PC-3 (cell line): ENCODE results near the gene SLC8A3. TPM values are rescaled to one million over a fixed set of nuclear protein-coding genes. Genes with fewer than 3 reads are reported as not detected.

ENCODE experiments used
- ATAC-seq: fragments of 200-7000 bp; cut with Tn5 transposase; 2 replicates; pipeline ENCODE4 v1.9.1; 2020; ENCODE audit warnings: mild to moderate bottlenecking, moderate library complexity
- BruUV-seq: library from RNA; stranded (reverse); fragments of 400-500 nt; replicated peaks from 2 replicates; lab custom pipeline; 2021; lab: Mats Ljungman, UMichigan
- CTCF ChIA-PET: fragments of 300-600 bp; sonication (Branson Sonifier 250); formaldehyde crosslinking; loops from one replicate; lab custom pipeline; 2022; ENCODE audit warnings: antibody characterized with exemption; lab: Charles Lee
- POLR2A ChIA-PET: fragments of 300-600 bp; sonication (Branson Sonifier 250); formaldehyde crosslinking; loops from one replicate; lab custom pipeline; 2022; ENCODE audit warnings: antibody characterized with exemption; ENCODE audit not compliant: unreplicated experiment; lab: Charles Lee
- DNase-seq: peaks from one replicate; pipeline ENCODE4 v3.0.0-alpha.2; 2015
- H2AFZ ChIP-seq: fragments of 300-600 bp; sonication (generic); 2 replicates; pipeline ENCODE4 v1.6.0; 2016; ENCODE audit warnings: antibody characterized with exemption, low read length
- H3F3A ChIP-seq: fragments of 300-600 bp; sonication (generic); one replicate; pipeline ENCODE4 v1.6.0; 2017; ENCODE audit warnings: antibody characterized with exemption, low read length, control low read depth, mild to moderate bottlenecking; ENCODE audit not compliant: unreplicated experiment
- H3K27ac ChIP-seq: fragments of 300-600 bp; sonication (generic); 2 replicates; pipeline ENCODE4 v1.5.1; 2016; ENCODE audit warnings: mild to moderate bottlenecking, low read length
- H3K27me3 ChIP-seq: fragments of 300-600 bp; sonication (generic); 2 replicates; pipeline ENCODE4 v1.6.1; 2016; ENCODE audit warnings: low read length, mixed read lengths
- H3K36me3 ChIP-seq: fragments of 300-600 bp; sonication (generic); 2 replicates; pipeline ENCODE4 v1.6.1; 2016; ENCODE audit warnings: low read depth, mixed run types, low read length, mixed read lengths
- H3K4me1 ChIP-seq: fragments of 300-600 bp; sonication (generic); 2 replicates; pipeline ENCODE4 v1.5.1; 2016; ENCODE audit warnings: low read length; ENCODE audit not compliant: insufficient read depth
- H3K4me2 ChIP-seq: fragments of 300-600 bp; sonication (generic); 2 replicates; pipeline ENCODE4 v1.6.0; 2016; ENCODE audit warnings: low read length
- H3K4me3 ChIP-seq: fragments of 300-600 bp; sonication (generic); 2 replicates; pipeline ENCODE4 v1.5.1; 2016; ENCODE audit warnings: mild to moderate bottlenecking, low read length, mixed read lengths
- H3K79me2 ChIP-seq: fragments of 300-600 bp; sonication (generic); 2 replicates; pipeline ENCODE4 v1.6.1; 2017; ENCODE audit warnings: low read length, mixed read lengths
- H3K9ac ChIP-seq: fragments of 300-600 bp; sonication (generic); 2 replicates; pipeline ENCODE4 v1.6.0; 2016; ENCODE audit warnings: mild to moderate bottlenecking, low read length
- H3K9me2 ChIP-seq: fragments of 300-600 bp; sonication (generic); replicated peaks from 2 replicates; pipeline ENCODE4 v1.6.1; 2016; ENCODE audit warnings: mixed run types, low read length, mixed read lengths
- H3K9me3 ChIP-seq: fragments of 300-600 bp; sonication (generic); 2 replicates; pipeline ENCODE4 v1.6.1; 2016; ENCODE audit warnings: low read length, mixed read lengths
- H4K20me1 ChIP-seq: fragments of 300-600 bp; sonication (generic); 2 replicates; pipeline ENCODE4 v1.6.1; 2016; ENCODE audit warnings: low read length, mixed read lengths
- CTCF ChIP-seq: fragments of 300-600 bp; sonication (generic); conservative IDR thresholded peaks from 2 replicates; pipeline ENCODE4 v1.5.1; 2017; ENCODE audit warnings: antibody characterized with exemption, low read depth, mild to moderate bottlenecking, low read length
- EZH2 ChIP-seq: fragments of 300-600 bp; sonication (generic); IDR thresholded peaks from one replicate; pipeline ENCODE4 v1.6.1; 2017; ENCODE audit warnings: antibody characterized with exemption, mild to moderate bottlenecking, low read length; ENCODE audit not compliant: unreplicated experiment
- EZH2phosphoT487 ChIP-seq: fragments of 300-600 bp; sonication (generic); IDR thresholded peaks from 2 replicates; pipeline ENCODE4 v1.6.1; 2018; ENCODE audit warnings: mild to moderate bottlenecking, antibody characterized with exemption, low read length, borderline replicate concordance
- intact Hi-C: fragments of 100-400 bp; cut with micrococcal nuclease; formaldehyde crosslinking; loops from 2 replicates; pipeline ENCODE4 v1.9.0; 2023
- total RNA-seq: library from RNA; depleted of rRNA; stranded (reverse); fragments of >200 nt; gene quantifications from 2 replicates; pipeline ENCODE4 v1.2.3, GENCODE V29; 2014

Gene SLC8A3
- total RNA-seq, 1 experiment from 2014 or later, result not detected

DNA sequence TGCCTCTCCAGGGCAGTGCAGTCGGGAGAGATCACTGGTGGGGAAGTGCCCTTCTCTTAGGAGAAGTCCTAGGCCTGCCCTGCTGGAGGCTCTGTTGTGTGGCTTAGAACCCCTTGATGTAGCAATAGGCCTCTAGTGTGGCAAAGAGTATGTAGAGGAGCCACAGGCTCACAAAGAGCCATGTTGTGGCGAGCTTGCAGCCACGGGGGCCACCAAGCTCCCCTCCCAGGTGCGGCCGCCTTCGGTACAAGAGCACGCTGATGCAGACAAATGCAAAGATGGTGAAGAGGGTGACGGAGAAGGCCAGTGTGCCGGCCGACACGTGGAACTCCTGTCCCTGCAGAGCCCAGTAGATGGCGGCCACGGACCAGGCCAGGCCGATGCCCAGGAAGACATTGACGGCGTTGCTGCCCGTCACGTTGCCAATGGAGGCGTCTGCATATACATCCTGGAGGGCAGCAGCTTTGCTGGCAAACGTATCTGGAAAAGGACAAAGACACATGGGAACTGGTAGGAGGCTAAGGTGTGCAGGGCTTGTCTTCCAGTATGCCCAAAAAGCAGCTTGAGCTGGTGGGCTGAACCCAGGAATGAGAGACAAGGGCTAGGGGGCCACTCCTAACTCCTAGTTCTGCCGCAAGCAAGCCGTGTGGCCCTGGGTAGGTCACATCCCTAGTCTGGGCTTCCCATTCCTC lies 142.8 kb downstream of the SLC8A3 start:
- ChIA-PET POLR2A (no interaction called here), CTCF (interaction anchor here (0.6 to 1.9 kb wide), 2 partner anchors 28 to 42 kb away, joined by 3 to 10 read pairs; no protein-coding TSS in a partner anchor)
- BruUV-seq, result no TSS peak
- Histone ChIP-seq H3F3A (no peaks in the 10 kb centered on the region), H3K9me3 (no peaks in the 10 kb centered on the region), H3K9me2 (no peaks in the 10 kb centered on the region), H3K4me2 (peak overlapping the region; percentile 53), H3K4me1 (peaks cover 27% of the 10 kb centered on the region; the same call in 1 of the 2 replicates), H2AFZ (peak overlapping the region; percentile 90), H3K36me3 (no peaks in the 10 kb centered on the region), H3K79me2 (no peaks in the 10 kb centered on the region), H3K27me3 (peaks cover 11% of the 10 kb centered on the region; the same call in 1 of the 2 replicates), H3K27ac (no peak overlapping the region), H3K9ac (no peak overlapping the region), H4K20me1 (no peaks in the 10 kb centered on the region), H3K4me3 (no peak overlapping the region)
- peak; percentile 93 for TF ChIP-seq CTCF
- no peak for TF ChIP-seq EZH2phosphoT487
- DNase-seq (peak; percentile 82), ATAC-seq (peak; percentile 86)
- intact Hi-C loops, result loop anchor here (1.0 to 10.0 kb wide), 7 partner anchors 28 to 669 kb away; partner anchors contain the start of gene COX16

DNA sequence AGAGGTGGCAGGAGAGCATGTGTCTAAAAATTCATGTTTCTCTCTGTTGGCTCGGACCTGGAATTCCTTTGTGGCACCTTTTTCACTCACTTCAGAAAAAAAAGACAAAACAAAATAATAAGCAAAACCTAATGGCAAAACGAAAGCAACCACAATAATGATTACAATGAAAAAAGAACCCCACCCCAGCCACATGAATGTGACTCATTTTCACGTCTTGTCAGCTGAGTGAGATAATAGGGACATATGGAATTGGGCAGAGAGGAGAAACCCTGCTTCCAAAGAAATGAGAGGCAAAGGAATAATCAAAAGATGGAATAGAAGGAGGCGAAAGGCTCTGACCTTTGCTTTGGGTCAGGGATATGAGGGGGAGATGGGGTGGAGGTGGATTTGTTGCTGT lies 143.4 kb downstream of the SLC8A3 start:
- Histone ChIP-seq H3K27ac (no peak overlapping the region), H3K36me3 (no peaks in the 10 kb centered on the region), H3K4me3 (no peak overlapping the region), H3F3A (no peaks in the 10 kb centered on the region), H3K4me1 (peaks cover 27% of the 10 kb centered on the region; the same call in 1 of the 2 replicates), H4K20me1 (no peaks in the 10 kb centered on the region), H2AFZ (peak overlapping the region; percentile 90), H3K27me3 (peaks cover 13% of the 10 kb centered on the region; the same call in 1 of the 2 replicates), H3K9me2 (no peaks in the 10 kb centered on the region), H3K9ac (no peak overlapping the region), H3K4me2 (no peak overlapping the region), H3K9me3 (no peaks in the 10 kb centered on the region), H3K79me2 (no peaks in the 10 kb centered on the region)
- TF ChIP-seq EZH2 (no peak), CTCF (no peak), EZH2phosphoT487 (no peak)
- DNase-seq (no peak), ATAC-seq (no peak)
- no TSS peak for BruUV-seq
- CTCF ChIA-PET, result interaction anchor here (1.9 kb wide), 1 partner anchor 29 kb away, joined by 10 read pairs; no protein-coding TSS in a partner anchor
- POLR2A ChIA-PET, result no interaction called here
- intact Hi-C loops, result loop anchor here (5.0 to 10.0 kb wide), 3 partner anchors 357 to 669 kb away; no protein-coding TSS in a partner anchor

DNA sequence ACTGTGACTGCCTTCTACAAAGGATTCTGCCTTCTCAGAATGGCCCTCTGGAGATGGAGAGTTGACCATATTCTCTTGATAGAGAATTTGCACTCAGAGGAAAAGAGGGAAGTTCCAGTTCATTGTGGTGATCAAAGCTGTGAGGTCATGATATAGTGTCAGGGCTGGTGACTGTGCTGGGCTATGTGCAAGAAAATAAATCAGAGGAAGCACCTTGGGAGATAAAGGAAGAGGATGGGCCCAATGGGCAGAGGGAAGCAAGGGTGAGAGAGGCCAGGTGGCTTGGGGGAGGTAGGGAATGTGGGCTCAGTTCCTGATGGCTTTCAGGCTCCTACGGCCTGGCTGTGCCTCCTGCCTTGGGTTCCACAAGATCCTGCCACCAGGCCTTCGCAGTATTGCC lies 145.8 kb downstream of the SLC8A3 start:
- no peaks in the 10 kb centered on the region for H3K9me3 ChIP-seq
- DNase-seq (no peak), ATAC-seq (no peak)
- H3F3A ChIP-seq, result no peaks in the 10 kb centered on the region
- H3K27ac ChIP-seq, result no peak overlapping the region
- no peak overlapping the region for H3K4me2 ChIP-seq
- no peak for TF ChIP-seq EZH2phosphoT487
- no peak for TF ChIP-seq CTCF
- no peak for TF ChIP-seq EZH2
- H3K9ac ChIP-seq, result no peak overlapping the region
- H3K4me3 ChIP-seq, result no peak overlapping the region
- ChIA-PET POLR2A (no interaction called here), CTCF (no interaction called here)
- no peaks in the 10 kb centered on the region for H3K79me2 ChIP-seq
- H3K36me3 ChIP-seq, result no peaks in the 10 kb centered on the region
- H2AFZ ChIP-seq, result no peak overlapping the region
- H3K9me2 ChIP-seq, result no peaks in the 10 kb centered on the region
- H3K27me3 ChIP-seq, result peaks cover 25% of the 10 kb centered on the region
- intact Hi-C loops, result loop anchor here (10.0 kb wide), 1 partner anchor 672 kb away; no protein-coding TSS in a partner anchor
- H3K4me1 ChIP-seq, result peaks cover 20% of the 10 kb centered on the region; the same call in 1 of the 2 replicates
- no peaks in the 10 kb centered on the region for H4K20me1 ChIP-seq
- no TSS peak for BruUV-seq
